Measurements from ENCODE around the gene NR2F1-AS1. TPM values are rescaled to one million over a fixed set of nuclear protein-coding genes. Genes with fewer than 3 reads are reported as not detected.

NR2F1-AS1 gene
- polyA plus RNA-seq, 12 donors = 2.9 to 13.1 (median 5.0) TPM; not detected in 1

DNA sequence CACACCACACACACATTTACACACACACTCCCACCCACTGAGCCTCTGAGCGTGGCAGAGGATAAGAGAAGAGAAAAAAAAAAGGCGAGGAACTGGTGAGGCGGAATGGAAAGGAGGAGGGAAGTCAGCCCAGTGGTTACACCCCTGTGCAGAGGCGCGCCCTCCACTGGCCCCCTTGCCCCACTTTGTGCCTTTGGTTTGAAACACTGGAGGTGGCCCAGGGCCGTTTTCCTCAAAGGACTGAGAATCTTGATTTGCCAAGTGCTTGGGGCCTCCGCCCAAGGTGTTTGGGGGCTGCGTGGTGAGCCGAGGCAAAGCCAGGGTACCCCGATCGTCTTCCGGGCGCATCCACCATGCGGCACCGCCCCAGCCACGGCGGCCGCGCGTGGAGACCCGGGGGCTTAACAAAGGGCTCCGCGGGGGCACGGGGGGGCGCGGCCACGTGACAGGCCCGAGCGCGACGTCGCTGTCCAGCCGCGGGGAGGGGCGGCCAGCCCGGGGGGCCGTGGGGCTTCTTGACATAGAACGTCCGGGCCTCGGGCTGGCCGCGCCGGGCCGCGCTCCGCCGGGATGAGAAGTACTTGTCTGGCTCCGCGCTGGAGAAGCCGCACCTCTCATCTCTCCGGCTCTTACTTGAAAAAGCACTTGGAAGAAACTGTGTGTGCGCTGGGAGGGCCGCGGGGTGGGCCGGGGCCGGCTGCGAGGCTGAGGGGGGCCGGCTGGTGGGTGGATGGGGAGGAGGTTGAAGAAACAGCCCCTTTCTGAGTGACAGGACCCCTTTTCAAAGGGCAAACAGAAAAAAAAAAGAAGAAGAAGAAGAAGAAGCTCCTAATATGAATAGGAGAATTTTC lies 23.0 kb upstream of the NR2F1-AS1 start:
- no peak for DNase-seq

DNA sequence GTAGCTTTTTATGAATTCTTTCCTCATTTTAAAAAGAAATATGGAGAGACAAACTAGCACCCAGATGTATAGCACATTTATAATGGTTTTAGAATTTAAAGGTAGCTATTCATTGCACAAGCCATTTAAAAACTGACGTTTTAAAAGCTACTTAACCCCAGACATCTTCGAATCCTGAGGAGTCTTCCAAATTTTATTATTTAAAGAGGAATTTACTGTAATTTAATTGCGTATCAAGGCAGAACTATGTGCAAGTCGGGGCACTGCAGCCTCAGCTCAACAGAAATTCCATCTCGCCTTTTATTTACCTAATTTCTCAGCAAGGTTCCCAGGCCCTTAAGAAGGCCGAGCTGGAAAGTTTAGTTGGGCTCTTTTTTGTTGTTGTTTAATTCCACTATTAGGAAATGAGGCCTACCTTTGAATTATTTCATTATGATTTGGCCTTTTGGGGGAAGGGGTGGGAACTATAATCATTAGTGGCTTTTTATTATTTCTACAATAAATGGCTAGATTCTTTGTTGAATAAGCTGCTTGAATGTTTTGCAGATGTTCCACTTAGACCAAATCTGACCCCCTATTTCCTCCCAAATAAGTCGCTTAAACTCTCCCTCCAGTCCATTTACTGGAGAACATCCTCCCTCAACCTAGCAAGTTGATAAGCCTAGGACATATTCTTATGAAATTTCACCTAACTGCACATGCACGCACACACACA lies 22.2 kb upstream of the NR2F1-AS1 start:
- DNase-seq = no peak

DNA sequence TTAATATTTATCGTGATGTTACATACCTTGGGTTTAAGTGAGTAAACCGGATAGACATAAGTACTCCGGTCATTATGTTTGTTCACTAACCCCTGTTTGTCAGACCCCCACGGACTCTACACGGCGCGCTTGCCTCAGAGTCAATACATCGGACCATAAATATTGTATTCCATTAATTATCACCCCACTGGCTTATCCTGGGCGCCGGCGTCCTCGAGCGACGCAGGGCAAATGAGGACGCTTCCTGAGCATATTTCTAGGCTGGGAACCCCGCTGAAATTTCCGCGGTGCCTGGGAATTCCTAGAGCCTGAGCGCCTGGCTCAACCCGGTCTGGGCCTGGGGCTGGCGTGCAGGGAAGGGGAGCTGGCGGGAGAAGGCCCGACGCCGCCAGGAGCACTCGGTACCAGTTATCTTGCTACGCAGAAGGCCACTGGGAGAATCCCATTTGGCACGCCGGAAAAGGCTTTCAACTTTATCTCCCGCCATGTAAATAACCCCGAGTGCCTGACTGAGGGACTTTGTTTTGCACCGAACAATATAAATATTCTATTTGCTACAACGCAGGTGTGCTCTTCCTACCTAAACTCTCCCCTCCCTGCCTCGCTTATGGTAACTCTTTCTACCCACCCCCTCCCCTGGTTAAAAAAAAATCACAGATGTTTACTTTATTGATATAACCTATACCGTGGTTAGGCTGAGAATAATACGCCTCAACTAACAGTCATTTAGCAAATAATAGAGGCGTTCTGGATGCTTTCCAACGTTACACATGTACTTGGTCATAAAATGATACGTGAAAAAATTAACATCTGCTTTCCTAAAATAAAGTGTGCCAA lies 21.4 kb upstream of the NR2F1-AS1 start:
- no peak for DNase-seq

DNA sequence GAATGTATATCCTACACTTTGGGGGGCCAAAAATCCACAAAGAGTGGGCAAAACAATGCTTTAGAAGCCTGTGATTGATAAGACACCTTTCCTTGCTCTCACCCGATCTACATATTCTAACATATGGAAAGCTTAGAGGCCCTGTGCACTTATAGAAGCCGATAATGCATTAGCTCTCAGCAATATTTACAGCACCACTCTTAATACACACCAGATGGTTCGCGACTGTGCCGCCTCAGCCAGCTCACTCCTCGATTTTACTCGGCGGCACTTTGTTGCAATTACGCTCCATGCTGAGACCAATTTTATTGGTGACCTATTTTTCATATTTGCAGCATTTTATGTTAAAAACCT lies 20.8 kb upstream of the NR2F1-AS1 start:
- no peak for DNase-seq

DNA sequence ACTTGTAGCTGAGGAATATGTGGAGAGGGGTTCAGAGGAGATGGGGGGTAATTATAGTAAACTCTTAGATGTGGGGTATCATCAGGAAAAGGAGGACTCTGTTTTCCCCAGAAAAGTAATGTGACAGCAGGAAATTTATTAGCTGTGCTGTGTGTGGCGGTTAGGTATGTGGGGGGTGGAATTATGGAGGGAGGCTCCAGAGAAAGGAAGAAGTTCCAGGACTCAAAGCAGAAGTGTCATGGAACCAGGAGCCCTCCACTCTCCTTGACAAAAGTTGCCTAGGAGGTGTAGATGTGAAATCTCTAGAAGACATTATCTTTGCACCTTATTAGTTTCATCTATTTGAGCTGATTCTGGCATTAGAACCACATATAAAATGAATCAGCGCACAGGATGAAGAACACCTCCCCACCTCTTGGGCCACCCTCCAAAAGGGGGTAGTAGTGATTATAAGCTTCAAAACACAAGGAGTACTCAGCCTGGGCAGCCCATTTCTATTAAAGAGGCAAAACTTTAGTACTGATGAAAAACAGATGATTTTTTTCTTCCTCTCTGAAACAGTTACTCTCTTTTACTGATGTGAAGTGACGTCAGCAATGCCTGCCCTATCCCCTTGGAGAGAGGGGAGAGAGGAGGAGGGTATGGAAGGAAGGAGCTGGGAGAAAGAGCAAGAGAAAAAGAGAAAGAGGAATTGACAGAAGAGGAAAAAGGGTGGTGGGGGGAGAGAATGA lies 20.2 kb upstream of the NR2F1-AS1 start:
- no peak for DNase-seq

DNA sequence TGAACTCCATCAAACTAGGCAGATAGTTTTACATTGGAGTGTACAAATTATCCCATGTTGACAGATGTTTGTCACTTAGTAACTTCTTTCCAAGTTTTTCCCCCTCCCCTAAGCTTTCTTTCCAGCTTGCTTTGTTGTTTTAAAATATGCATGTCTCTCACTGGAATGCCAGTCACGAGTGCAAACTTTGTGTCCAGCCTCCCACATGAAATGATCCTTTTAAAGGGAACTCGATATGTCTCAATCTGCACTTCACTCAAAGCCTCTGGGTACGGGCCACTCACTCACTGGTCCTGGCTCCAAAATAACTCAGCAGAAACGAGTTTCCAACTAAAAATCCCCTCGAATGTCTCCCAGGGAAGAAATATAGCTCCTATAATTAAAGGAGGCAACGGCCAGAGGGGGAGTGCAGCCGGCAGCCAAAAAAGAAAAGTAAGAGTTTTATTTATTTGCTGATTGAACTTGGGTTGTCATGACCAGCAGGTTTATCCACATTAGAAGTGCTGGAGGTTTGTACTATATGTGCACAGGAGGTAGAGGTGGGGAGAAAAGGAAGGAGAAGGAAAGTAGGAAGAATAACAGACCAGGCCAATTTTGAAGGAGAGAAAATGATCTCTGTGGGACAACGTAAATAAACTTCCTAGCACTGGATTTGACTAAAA lies 19.5 kb upstream of the NR2F1-AS1 start:
- no peak for DNase-seq

DNA sequence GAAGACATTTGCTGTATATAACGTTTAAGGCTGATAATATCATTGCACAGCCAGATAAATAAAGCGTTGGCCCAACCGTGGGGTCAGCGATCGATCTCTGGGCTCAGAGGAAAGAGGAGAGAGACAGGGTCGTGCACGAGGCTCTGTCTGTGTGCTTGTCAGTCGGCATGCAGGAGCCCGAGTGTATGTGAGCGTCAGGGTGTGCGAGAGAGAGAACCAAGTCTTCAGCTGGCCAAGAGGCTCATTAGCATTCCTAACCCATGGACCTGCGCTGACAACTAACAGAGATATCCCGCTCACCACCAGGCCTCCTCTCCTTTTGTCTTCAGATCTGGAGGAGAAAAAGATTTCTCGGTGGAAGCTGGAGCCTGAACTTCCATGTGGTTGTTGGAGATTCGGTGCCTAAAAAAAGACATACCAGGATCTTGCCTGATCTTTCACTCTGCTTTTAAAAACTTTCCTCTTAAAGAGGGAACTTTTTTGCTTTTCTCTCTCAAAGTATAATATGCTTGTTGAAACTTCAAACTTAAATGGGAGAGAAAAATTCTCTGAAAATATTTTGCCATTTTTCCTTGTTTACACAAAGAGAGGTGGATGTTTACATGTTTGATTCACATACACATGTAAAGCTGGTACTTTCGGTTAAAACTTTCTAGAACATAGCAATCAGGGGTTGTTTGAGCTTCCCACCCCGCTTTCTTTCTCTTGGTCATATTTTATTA lies 18.5 kb upstream of the NR2F1-AS1 start:
- no peak for DNase-seq

DNA sequence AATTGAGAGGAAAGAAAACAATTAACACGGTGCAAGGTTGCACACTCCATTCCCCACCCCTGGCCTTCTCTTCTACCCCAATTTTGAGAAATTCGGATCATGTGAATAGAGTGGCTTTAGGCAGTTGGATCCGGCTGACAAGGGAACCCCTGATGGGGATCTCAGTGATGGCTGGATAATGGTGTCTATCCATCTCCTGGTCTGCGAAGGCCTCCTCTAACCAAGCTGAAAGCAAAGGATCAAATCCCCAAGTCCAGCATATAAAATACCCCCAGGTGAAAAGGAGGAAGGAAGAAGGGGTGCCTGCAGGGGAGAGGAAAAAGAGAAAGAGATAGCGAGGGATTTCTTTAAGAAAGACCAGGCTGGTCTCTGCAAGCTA lies 18.0 kb upstream of the NR2F1-AS1 start:
- no peak for DNase-seq

DNA sequence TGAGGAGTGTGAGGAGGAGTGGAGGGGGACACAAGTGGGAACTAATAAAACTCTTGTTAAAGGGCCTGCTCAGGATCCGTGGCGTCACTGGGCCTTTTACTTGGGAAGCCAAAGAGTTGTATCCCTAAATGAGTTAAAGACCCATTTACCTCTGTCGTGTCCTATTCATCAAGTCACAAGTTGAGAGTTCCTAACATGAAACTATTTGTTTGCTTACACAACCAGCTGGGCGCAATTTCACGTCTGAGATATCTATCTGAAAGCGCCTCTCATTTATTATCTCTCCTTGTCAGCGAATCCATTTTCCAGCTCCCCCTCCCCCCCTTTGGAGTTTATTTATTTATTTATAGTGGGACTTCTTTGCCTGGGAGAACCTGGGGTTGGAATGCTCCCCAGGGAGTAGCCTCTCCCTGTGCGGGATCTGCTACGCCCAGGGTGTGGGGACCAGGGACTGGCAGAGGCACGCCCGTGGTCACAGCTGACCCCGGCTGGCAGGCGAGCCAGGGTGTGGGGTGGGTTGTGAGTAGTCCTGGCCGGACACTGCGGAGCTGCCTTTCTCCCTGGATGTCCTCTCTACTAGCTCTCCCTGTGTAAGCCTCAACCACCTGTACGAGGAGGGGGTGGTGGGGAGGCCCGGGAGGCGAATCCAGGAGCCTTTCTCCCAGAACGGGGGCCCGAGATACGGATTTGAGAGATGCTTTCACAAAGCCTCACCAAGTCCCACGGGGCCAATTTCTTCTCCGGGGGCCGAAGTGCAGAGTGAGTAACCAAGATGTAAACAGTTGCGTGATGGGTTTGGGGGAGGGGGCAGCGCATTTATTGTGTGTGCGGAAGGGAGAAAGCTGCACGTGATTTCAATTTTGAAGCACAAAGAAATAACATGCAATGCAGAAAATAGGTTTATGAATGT lies 17.3 kb upstream of the NR2F1-AS1 start:
- no peak for DNase-seq

DNA sequence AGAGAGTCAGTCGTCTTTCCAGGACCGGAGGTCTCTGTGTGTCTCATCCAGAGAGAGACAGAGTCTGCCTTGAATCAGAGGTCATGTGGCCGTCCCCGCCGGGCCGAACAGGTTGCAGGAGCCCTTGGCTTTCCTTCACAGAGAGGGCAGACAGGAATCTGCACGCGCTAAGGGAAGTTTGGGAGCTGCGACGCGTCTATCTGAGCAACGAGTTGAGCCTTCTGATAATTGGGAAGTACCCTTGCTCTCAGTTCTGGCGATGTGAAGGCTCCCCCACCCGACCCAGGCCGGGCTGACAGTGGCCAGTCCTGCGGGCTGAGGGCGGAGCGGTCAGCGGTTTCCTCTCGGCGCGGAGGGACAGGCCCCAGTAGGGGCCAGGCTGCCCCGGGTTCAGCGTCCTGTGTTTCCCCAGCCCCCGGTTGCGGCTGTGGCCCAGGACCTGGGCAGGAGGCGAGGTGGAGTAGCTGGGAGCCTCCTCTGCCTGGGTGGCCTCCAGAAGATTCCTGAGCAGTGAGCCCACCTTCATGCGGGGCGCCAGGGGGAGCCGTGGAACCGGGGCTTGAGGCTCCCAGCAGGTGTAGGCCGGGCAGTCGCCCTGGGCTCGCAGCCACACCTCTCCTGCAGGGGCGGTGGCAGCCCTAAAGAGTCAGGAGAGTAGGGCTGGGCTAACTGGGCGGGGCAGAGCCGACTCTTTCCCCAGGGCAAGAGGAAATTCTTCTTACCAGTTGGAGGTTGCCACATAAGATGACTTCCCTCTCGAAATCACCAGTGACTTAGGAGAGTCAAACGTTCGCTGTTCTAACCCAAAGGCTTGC lies 15.9 kb upstream of the NR2F1-AS1 start:
- DNase-seq = no peak

DNA sequence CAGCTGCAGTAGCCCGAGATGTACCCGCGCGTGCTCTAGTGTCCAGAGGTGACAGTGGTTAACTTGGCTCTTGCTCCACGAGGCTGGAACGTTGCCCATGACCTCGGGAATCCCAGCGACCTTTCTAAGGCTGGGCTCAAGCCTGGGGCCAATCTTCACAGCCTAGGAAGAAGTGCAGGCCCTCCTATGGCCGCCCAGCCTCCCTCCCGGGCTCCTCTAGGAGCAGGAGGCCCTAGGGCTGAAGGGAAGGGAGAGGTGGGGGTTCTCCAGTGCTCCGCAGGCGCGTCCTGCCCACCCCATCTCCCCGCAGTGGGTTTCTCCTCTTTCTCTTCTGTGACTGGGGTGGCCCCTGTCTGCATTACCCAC lies 15.3 kb upstream of the NR2F1-AS1 start:
- DNase-seq = no peak

DNA sequence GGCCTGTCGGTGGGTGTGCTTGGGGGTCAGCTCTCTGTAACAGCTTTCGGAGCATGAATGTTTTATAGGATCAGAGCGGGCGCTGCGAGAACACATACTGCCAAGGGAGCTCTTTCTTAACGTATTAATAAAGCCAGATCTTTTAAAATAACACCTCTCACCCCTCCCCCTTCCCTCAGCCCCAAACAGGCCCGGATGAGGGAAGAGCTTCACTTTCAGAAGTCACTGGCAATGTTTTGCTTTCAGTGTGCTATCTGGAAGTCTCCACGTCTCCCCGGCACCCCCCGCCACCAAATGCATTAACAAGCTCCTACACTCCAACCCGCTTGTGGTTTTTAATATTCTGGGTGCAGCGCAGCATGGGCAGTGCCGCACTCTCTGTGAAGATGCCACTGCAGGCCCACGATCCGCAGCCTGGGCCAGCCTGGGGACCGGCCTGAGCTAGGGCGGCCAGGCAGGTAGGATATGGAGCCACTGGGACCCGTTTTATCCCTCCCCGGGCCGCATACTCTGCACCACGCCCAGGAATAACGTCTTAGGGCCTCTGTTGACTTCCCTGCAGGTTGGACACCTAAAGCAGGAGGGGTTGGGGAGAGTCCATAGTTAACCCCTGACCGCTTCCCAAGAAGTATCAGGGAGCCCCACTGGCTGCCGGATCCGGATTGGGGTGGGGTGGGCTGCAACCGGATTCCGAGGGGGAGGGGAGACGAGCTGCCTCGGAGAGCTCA lies 14.6 kb upstream of the NR2F1-AS1 start:
- DNase-seq = no peak

DNA sequence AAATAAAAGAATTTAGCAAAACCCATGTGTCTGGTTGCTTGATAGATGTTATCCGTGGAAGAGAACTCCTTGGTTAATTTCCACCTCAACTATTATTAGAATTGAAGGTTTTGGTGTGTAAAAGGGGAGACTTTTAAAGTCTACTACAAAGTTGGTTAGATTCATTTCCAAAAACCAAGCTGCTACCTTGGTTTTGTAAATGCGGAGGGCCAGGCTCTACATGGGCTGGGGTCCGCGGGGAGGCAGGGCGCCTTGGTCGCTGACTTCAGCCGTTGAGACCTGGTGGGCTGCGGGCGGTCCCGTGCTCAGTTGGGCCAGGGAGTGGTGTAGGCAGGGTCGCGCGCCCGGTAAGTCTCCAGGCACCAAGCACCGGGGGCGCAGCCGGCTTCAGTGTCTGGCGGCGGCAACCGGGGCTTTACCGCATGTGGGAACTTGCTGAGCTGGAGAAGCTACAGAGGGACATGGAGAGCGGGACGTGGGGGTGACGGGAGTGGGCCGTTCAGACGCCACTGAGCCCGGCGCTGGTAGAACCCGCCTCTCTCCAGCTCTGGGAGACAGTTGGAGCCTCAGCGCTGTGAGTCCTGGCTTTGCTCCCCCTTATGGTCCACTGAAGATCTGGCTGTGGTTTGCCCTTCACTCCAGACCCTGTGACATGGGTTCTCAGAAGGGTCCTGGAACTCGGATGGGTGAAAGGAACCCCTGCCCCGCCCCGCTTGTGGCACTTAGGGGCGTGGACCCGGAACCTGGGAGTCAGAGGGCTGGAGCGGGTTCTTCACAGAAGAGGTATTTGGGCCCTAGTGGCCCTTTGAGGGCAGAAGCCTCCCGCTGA lies 13.8 kb upstream of the NR2F1-AS1 start:
- no peak for DNase-seq

DNA sequence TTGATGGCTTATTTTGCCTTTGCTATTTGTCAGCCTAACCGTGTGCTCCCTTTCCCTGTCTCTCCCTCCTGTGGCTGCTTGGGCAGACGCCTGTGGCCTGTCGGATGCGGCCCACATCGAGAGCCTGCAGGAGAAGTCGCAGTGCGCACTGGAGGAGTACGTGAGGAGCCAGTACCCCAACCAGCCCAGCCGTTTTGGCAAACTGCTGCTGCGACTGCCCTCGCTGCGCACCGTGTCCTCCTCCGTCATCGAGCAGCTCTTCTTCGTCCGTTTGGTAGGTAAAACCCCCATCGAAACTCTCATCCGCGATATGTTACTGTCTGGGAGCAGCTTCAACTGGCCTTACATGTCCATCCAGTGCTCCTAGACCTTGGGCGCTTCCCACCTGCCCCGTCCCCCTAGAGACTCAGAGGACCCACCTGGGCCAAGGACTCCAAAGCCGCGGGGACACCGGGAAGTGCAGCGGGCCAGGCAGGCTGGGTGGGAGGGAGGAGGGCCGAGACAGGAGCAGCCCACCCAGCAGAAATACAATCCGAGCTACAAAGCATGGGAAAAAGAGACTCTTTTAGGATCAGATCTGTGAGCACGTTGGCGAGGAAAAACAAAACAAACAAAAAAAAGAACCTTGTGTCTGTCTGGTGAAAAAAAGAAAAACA lies 12.6 kb upstream of the NR2F1-AS1 start:
- DNase-seq = no peak

DNA sequence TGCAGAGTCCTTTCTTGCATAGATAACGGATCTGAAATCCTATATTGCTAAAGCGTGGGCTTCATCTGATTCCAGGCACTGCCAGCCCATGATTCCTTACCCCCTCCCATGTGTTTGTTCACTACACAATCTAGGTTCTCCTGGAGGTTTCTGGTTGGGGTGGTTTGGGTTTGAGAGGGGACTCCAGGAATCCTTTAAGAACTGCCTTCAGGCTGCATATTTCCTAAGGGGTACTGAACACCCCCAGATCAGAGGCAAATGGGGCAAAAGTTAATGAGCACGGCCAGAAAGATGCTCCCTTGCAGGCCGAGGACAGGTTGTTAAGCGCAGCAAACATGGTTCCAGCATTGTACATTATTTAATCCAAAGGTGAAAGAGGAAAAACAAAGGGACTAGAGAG lies 11.9 kb upstream of the NR2F1-AS1 start:
- DNase-seq = no peak

DNA sequence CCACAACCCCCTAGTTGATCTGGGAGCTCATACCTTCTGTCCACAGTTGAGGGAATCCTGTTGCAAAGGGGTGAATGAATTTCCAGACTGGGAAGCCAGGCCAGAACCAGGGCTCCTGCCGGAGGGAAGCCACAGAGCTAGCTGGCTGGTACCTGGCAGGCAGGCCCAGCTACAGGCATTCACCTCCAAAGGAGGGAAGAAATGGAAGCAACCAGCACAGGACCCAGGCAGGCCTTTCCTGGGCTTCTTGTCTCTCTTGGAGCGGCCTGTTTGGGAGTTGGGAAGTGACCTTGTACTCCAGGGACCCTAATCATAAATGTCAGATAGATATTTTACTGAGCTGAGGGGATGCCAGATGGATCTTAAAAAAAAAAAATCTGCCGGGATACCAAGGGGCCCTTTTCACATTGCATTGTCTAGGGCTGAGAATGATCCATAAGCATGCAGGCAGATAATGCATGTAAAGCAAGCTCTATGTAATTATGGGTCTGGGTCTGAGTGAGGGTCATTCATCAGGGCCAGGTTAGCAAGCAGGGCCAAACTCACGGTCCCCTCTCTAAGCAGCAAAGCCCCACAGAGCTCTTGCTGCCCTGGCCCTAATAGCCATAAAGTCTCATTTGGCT lies 10.4 kb upstream of the NR2F1-AS1 start:
- DNase-seq = no peak

All from muscle of arm (tissue), 12 donors.